GM12875 (cell line): ENCODE data around the gene AKNA.

Experiments used
- H3K4me3 ChIP-seq: one replicate; pipeline ENCODE4 v1.5.1; 2011; ENCODE audit warnings: low read depth, low read length, control low read depth
- TF ChIP-seq, protein P1 (sequence below): IDR thresholded peaks from 2 replicates; pipeline ENCODE4 v1.5.1; 2011; ENCODE audit warnings: low read depth, mild to moderate bottlenecking, control low read depth, inconsistent platforms, low read length, moderate library complexity, borderline replicate concordance; ENCODE audit not compliant: insufficient read depth

The AKNA gene

DNA sequence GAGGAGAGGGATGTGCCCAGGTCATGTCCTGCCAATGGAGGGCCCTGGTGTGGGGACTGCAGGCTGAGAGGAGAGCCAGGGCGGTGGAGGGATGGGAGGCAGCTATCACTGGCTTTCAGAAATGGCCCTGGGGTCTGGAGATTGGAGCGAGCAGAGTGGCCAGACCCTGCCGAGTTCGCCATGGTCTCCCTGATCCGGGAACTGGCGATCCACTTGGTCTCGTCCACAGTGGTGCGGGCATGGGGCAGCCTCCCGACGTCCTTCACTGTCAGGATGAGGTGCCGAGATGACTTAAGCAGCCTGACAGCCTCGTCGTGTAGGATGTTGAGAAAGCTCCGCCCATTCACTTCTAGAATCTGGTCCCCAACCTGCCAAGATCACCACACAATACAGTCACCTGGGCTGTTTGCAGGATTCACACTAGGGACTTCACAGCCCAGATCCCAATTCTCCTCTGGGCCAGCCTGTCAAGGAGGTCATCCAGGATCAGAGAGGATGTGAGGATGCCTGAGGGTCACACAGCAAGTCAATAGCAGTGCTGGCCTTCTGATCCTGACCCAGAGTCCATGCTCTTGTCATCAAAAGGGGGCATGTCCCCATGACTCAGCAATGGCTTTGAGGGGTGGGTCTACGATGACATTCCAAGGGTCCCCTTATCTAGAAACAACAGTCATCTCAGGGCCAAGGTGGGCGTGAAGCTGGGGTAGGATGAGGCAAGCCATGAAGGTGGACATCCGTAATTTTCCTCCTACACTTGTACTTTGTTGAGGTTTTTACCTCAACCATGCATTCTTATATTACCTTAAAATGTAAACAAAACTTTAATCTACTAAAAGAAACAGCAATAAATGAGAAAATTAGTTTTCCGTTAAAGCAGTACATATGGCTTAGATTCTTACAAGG, 38.5 kb upstream of the AKNA start:
- H3K4me3 ChIP-seq, result no peak overlapping the region
- TF ChIP-seq, protein P1, sequence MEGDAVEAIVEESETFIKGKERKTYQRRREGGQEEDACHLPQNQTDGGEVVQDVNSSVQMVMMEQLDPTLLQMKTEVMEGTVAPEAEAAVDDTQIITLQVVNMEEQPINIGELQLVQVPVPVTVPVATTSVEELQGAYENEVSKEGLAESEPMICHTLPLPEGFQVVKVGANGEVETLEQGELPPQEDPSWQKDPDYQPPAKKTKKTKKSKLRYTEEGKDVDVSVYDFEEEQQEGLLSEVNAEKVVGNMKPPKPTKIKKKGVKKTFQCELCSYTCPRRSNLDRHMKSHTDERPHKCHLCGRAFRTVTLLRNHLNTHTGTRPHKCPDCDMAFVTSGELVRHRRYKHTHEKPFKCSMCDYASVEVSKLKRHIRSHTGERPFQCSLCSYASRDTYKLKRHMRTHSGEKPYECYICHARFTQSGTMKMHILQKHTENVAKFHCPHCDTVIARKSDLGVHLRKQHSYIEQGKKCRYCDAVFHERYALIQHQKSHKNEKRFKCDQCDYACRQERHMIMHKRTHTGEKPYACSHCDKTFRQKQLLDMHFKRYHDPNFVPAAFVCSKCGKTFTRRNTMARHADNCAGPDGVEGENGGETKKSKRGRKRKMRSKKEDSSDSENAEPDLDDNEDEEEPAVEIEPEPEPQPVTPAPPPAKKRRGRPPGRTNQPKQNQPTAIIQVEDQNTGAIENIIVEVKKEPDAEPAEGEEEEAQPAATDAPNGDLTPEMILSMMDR, result no peak

DNA sequence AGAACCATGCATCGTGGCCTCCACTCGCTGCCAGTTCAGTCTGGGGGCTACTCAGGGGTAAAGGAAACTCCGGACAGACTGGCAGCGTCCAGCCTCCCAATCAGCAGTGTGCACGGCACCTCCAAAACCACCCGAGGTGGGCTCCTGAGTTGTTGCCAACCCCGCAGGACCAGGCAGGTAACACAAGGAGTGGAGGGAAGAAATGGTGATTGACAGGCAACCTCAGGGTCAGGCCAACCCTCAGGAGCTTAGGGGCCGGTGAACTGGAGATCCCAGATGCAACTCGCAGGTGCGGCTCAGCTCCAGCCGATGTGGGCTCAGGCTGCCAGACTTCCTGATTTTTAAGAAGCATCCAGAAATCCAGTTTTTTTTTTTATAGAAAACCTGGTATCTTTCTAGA, 37.3 kb upstream of the AKNA start:
- TF ChIP-seq, protein P1, result no peak
- no peak overlapping the region for H3K4me3 ChIP-seq

DNA sequence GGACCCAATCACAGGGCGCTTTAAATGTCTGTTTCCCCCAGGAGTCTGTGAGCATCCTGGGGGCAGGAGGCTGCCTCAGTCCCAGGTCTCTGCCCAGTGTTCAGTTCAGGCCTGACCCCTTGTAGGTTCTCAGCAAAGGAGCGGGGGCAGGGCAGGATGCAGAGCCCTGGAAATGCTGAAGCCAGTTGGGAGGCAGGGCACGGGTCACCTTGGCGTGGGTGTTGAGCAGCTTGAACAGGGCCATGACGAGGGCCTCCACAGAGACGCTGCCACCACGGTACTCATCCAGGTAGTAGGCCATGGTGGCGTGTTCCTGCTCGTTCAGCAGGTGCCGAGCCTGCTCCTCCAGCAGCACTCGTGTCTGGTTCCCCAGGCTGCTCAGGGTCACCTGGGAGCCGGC, 36.3 kb upstream of the AKNA start:
- H3K4me3 ChIP-seq, result no peak overlapping the region
- TF ChIP-seq, protein P1, result no peak

DNA sequence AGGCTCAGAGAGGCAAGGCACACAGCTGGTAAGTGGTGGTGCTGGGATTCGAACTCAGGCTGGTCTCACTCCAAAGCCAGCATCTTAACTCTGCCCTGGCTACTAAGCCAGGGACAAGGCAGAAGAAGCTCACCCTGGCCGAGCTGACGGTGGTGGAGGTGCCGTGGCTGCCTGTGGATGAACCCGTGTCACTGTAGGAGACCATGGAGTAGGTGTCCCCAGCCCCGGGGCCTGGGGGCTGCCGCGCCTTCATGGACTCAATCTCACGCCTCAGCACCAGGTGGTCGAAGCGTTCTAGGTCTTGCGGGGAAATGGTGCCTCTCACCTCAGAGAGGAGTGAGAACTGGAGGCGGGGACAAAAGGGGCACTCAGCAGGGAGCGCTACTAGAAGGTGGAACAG, 35.4 kb upstream of the AKNA start:
- no peak overlapping the region for H3K4me3 ChIP-seq
- TF ChIP-seq, protein P1, result no peak

DNA sequence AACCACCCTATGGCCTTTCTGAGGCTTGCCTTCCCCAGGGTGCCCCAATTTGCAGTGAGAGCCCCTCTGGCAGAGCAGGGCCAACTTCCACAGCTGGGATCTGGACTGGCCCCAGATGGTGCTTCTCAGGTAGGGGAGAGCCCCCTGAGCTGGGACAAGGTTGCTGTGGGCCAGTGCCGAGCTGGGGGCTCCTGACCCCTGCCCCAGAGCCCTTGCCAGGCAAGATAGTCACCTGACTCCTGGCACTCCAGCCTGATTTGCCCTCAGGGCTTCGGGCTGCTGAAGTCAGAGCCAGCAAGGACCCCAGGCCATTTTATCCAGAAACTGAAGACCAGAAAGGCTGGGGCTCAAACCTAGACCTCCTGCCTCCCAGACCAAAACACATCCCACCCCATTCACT, 33.4 kb upstream of the AKNA start:
- TF ChIP-seq, protein P1, result no peak
- no peak overlapping the region for H3K4me3 ChIP-seq

DNA sequence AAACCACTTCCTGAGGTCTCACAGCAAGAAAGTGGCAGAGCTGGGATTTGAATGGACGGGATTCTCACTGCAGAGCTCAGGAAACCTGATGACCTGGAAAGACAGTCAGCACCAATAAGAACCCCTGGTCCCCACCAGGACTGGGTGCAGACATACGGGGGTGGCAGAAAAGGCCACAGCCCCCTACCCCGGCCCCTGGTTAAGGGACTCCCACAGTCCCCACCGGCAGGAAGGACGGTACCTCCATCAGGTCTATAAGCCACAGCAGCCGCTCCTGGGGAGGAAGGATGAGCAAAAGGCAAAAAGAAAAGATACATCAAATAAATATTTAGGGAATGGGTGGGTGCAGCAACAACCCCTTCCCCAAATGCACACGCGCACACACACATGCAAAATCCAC, 32.0 kb upstream of the AKNA start:
- H3K4me3 ChIP-seq, result no peak overlapping the region
- TF ChIP-seq, protein P1, result no peak

DNA sequence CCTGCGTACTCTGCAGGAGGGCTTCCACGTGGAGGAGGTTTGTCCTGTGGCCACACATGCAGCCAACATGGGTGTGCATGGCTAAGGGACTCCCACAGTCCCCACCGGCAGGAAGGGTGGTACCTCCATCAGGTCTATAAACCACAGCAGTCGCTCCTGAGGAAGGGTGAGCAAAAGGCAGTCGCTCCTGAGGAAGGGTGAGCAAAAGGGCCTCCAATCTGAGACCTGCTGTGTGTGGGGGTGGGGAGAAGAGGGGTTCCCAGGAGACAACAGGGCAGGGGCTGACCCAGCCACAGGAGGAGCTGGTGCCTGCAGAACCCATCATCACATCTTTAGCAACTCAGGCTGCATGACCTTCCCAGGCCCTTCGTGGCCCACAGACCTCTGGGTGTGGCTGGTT, 30.3 kb upstream of the AKNA start:
- TF ChIP-seq, protein P1, result no peak

More for the DNA sequence above, 30.3 kb upstream of the AKNA start:
- H3K4me3 ChIP-seq, result no peak overlapping the region
